ENCODE data around the gene DPF3. TPM values are rescaled to one million over a fixed set of nuclear protein-coding genes. Genes with fewer than 3 reads are reported as not detected.

Gene DPF3
- total RNA-seq, 3 donors from 2014 or later (not counting 1 experiment from before 2014, with no cell fraction given), result 1.4 to 1.8 (median 1.4) TPM

DNA sequence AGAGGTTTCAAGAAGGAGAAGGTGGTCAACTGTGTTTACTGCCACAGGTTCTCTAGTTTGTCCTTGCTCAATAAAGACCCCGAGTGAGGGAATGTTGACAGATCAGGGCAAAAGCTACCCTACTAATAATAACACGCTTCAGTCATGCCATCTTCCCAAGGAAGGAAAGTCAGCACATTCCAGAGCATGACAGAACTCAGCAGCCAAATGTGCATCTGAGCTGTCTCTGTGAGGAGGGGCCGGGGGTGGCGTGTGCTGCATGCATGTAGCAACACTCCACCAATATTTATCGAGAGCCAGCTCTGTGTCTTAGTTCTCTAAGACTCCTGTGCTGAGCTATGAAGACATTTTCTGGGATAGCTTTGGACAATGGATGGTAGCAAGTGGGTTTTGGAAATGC, 260.4 kb downstream of the DPF3 start:
- Mint-ChIP-seq H3K4me3 (no peak overlapping the region), H3K9me3 (no peaks in the 10 kb centered on the region), H3K36me3 (no peaks in the 10 kb centered on the region), H3K4me1 (no peaks in the 10 kb centered on the region), H3K27ac (no peak overlapping the region), H3K27me3 (ENCODE audit: low read depth in 2 of 2) (peaks cover 21 to 44% of the 10 kb centered on the region in 2 donors)
- Histone ChIP-seq H3K4me3 (ENCODE audit: low read length) (no peak overlapping the region), H3K27me3 (ENCODE audit: control insufficient read depth, insufficient read depth, low read length) (no peaks in the 10 kb centered on the region), H3K36me3 (ENCODE audit: control insufficient read depth, insufficient read depth, low read length) (no peaks in the 10 kb centered on the region), H3K9me3 (ENCODE audit: control insufficient read depth, insufficient read depth, low read length) (no peaks in the 10 kb centered on the region), H3K27ac (ENCODE audit: low read length) (no peak overlapping the region), H3K4me1 (ENCODE audit: control insufficient read depth, insufficient read depth, low read length) (no peaks in the 10 kb centered on the region)
- DNase-seq, result no peak
- intact Hi-C loops (cut with micrococcal nuclease), result no loop called here
- 92% methylated on average over 5 of the region's 5 CpGs for WGBS (ENCODE audit: insufficient coverage)
- no peak for ATAC-seq
- TF ChIP-seq, protein P1, sequence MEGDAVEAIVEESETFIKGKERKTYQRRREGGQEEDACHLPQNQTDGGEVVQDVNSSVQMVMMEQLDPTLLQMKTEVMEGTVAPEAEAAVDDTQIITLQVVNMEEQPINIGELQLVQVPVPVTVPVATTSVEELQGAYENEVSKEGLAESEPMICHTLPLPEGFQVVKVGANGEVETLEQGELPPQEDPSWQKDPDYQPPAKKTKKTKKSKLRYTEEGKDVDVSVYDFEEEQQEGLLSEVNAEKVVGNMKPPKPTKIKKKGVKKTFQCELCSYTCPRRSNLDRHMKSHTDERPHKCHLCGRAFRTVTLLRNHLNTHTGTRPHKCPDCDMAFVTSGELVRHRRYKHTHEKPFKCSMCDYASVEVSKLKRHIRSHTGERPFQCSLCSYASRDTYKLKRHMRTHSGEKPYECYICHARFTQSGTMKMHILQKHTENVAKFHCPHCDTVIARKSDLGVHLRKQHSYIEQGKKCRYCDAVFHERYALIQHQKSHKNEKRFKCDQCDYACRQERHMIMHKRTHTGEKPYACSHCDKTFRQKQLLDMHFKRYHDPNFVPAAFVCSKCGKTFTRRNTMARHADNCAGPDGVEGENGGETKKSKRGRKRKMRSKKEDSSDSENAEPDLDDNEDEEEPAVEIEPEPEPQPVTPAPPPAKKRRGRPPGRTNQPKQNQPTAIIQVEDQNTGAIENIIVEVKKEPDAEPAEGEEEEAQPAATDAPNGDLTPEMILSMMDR (IDR thresholded peaks at IDR 0.05), result no peak

DNA sequence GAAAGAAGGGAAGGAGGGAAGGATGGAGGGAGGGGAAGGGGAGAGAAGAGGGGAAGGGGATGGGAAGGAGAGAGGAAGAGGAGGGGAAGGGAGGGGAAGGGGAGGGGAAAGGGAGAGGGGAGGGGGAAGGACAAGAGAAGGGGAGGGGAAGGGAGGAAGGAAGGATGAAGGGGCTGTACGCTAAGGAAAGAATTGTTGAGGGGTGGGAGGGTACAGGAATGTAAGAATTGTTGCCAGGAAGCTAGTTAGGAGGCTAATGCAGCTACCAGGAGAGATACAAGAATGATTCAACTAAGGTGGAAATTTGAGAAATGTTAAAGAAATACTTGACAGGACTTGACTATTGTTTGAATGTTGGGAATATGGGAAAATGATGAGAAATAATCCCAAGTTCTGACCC, 261.2 kb downstream of the DPF3 start:
- Mint-ChIP-seq H3K27ac (no peak overlapping the region), H3K27me3 (ENCODE audit: low read depth in 2 of 2) (peaks cover 23 to 49% of the 10 kb centered on the region in 2 donors), H3K4me3 (no peak overlapping the region), H3K36me3 (peaks cover under 1% of the 10 kb centered on the region), H3K9me3 (no peaks in the 10 kb centered on the region), H3K4me1 (no peaks in the 10 kb centered on the region)
- Histone ChIP-seq H3K36me3 (ENCODE audit: control insufficient read depth, insufficient read depth, low read length) (no peaks in the 10 kb centered on the region), H3K4me1 (ENCODE audit: control insufficient read depth, insufficient read depth, low read length) (no peaks in the 10 kb centered on the region), H3K27me3 (ENCODE audit: control insufficient read depth, insufficient read depth, low read length) (no peaks in the 10 kb centered on the region), H3K9me3 (ENCODE audit: control insufficient read depth, insufficient read depth, low read length) (no peaks in the 10 kb centered on the region), H3K4me3 (ENCODE audit: low read length) (no peak overlapping the region), H3K27ac (ENCODE audit: low read length) (no peak overlapping the region)
- no peak for ATAC-seq
- 66% methylated on average over 1 of the region's 1 CpG for WGBS (ENCODE audit: insufficient coverage)
- TF ChIP-seq, protein P1 (IDR thresholded peaks at IDR 0.05), result no peak
- intact Hi-C loops (cut with micrococcal nuclease), result no loop called here
- DNase-seq, result no peak

DNA sequence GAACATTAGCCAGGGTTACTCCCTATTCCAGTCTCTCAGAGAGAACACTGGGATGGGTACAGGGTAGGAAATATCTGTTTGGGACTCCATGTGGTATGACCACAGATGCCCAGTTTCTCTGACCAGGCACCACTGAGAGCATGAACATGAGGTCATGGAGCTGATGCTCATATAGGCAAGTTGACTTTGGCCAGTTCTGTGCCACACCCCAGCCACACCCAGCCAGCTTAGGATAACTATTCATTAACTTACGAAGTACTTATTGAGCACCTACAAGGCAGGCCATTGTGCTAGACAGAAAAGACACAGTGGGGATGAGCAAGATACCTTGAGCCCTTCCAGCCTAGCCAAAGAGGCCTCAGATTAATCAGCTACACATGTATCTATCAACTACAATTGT, 262.5 kb downstream of the DPF3 start:
- ATAC-seq, result no peak
- Mint-ChIP-seq H3K4me1 (no peaks in the 10 kb centered on the region), H3K36me3 (peaks cover 12% of the 10 kb centered on the region), H3K27me3 (ENCODE audit: low read depth in 2 of 2) (peaks cover 30 to 55% of the 10 kb centered on the region in 2 donors), H3K4me3 (no peak overlapping the region), H3K9me3 (no peaks in the 10 kb centered on the region), H3K27ac (no peak overlapping the region)
- WGBS (ENCODE audit: insufficient coverage), result 100% methylated on average over 1 of the region's 1 CpG
- no peaks in the 10 kb centered on the region for H3K9me3 ChIP-seq (ENCODE audit: control insufficient read depth, insufficient read depth, low read length)
- DNase-seq, result no peak
- no peak overlapping the region for H3K4me3 ChIP-seq (ENCODE audit: low read length)
- intact Hi-C loops (cut with micrococcal nuclease), result no loop called here
- peaks cover 2% of the 10 kb centered on the region for H3K27me3 ChIP-seq (ENCODE audit: control insufficient read depth, insufficient read depth, low read length)
- no peaks in the 10 kb centered on the region for H3K4me1 ChIP-seq (ENCODE audit: control insufficient read depth, insufficient read depth, low read length)
- no peaks in the 10 kb centered on the region for H3K36me3 ChIP-seq (ENCODE audit: control insufficient read depth, insufficient read depth, low read length)
- TF ChIP-seq, protein P1 (IDR thresholded peaks at IDR 0.05), result no peak
- H3K27ac ChIP-seq (ENCODE audit: low read length), result no peak overlapping the region

DNA sequence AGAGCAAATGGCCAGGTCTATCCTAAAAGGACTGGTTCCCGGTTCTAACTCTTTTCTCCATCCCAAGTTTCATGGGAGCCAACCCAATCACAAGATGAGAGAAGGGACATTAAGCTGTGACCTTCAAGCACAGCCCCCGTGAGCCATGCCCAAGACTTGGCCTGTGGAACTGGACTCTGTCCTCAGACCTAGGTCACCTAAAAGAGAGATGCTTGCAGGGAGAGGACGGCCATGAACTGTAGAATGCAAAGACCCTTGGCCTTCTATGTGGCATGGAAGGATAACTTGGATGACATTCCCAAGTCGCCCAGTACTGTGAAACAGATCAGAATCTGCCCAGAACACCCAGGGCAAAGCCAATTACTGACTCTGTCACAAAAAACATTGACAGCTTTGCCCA, 263.5 kb downstream of the DPF3 start:
- WGBS (ENCODE audit: insufficient coverage), result 93% methylated on average over 4 of the region's 4 CpGs
- H3K9me3 Mint-ChIP-seq, result no peaks in the 10 kb centered on the region
- H3K36me3 ChIP-seq (ENCODE audit: control insufficient read depth, insufficient read depth, low read length), result no peaks in the 10 kb centered on the region
- no peaks in the 10 kb centered on the region for H3K4me1 ChIP-seq (ENCODE audit: control insufficient read depth, insufficient read depth, low read length)
- peaks cover 12% of the 10 kb centered on the region for H3K36me3 Mint-ChIP-seq
- no peak overlapping the region for H3K4me3 ChIP-seq (ENCODE audit: low read length)
- H3K27me3 ChIP-seq (ENCODE audit: control insufficient read depth, insufficient read depth, low read length), result peaks cover 3% of the 10 kb centered on the region
- intact Hi-C loops (cut with micrococcal nuclease), result no loop called here
- TF ChIP-seq, protein P1 (IDR thresholded peaks at IDR 0.05), result no peak
- no peak overlapping the region for H3K4me3 Mint-ChIP-seq
- no peak overlapping the region for H3K27ac Mint-ChIP-seq
- no peaks in the 10 kb centered on the region for H3K4me1 Mint-ChIP-seq
- ATAC-seq, result no peak
- H3K27me3 Mint-ChIP-seq (ENCODE audit: low read depth in 2 of 2), result peaks cover 28 to 59% of the 10 kb centered on the region in 2 donors
- H3K27ac ChIP-seq (ENCODE audit: low read length), result no peak overlapping the region
- no peaks in the 10 kb centered on the region for H3K9me3 ChIP-seq (ENCODE audit: control insufficient read depth, insufficient read depth, low read length)
- DNase-seq, result no peak
